MG63 (cell line): Measurements from ENCODE around the gene YWHAG. TPM values are rescaled to one million over a fixed set of nuclear protein-coding genes. Genes with fewer than 3 reads are reported as not detected.
"Not testable (repeated sequence)": the region's sequence is repeated elsewhere in the genome, so short reads cannot be mapped to it uniquely, and the experiment has no call there.

ENCODE experiments used
- DNase-seq: peaks from one replicate; pipeline ENCODE4 v3.0.0-alpha.2; 2020
- H3K27me3 ChIP-seq: fragments of 250-450 bp; sonication (Bioruptor Pico); 2 replicates; pipeline ENCODE4 v1.5.1; 2020; ENCODE audit warnings: mild to moderate bottlenecking, moderate library complexity
- H3K36me3 ChIP-seq: fragments of 250-450 bp; sonication (Bioruptor Pico); 2 replicates; pipeline ENCODE4 v1.5.1; 2020; ENCODE audit warnings: mild to moderate bottlenecking, moderate library complexity
- H3K4me3 ChIP-seq: fragments of 250-450 bp; sonication (Bioruptor Pico); 2 replicates; pipeline ENCODE4 v1.5.1; 2020; ENCODE audit warnings: mild to moderate bottlenecking, moderate library complexity
- H3K9me3 ChIP-seq: fragments of 250-450 bp; sonication (Bioruptor Pico); 2 replicates; pipeline ENCODE4 v1.5.1; 2020; ENCODE audit warnings: mild to moderate bottlenecking, moderate library complexity
- total RNA-seq: library from RNA; depleted of rRNA; stranded (reverse); fragments of >200 nt; shearing (Covaris generic); gene quantifications from 2 replicates; pipeline ENCODE4 v1.2.3, GENCODE V29; 2014; ENCODE audit warnings: low replicate concordance; rRNA removed

YWHAG gene
- 74.2 and 95.2 TPM in 2 replicates for total RNA-seq

DNA sequence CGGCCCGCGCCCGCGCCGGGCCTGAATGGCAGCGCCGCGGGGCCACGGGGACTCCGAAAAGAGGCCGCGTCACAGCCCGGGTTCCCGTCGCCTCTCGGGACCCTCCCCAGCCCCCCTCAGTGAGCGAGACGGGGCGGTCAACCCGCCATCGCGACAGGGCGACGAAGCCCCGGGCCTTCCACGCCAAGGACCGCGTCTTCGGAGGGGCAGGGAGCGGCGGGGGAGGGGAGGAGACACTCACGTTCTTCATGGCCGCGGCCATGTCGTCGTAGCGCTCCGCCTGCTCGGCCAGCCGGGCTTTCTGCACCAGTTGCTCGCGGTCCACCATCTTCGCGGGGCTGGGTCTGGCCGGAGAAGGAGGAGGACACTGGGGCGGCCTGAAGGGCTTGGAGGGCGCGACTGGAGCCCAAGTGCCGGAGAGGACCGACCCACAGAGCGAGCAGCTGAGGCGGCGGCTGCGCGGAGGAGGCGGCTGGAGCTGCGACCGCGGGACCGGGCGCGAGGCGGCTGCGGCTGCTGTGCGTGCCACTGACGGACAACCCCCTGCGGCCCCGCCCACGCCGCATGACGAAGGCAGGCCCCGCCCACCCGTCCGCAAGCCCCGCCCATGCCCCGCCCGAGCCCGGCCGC, at the start of gene YWHAG:
TSS of gene YWHAG (minus strand) at position 511 of the 630 bp plus-strand sequence. CDS start at position 328, 183 bp downstream.
- H3K27me3 ChIP-seq, result no peaks in the 10 kb centered on the region
- no peaks in the 10 kb centered on the region for H3K9me3 ChIP-seq
- H3K36me3 ChIP-seq, result peaks cover 39% of the 10 kb centered on the region
- DNase-seq, result peak; percentile 80
- H3K4me3 ChIP-seq, result peak within 1 kb of the TSS; percentile 96

DNA sequence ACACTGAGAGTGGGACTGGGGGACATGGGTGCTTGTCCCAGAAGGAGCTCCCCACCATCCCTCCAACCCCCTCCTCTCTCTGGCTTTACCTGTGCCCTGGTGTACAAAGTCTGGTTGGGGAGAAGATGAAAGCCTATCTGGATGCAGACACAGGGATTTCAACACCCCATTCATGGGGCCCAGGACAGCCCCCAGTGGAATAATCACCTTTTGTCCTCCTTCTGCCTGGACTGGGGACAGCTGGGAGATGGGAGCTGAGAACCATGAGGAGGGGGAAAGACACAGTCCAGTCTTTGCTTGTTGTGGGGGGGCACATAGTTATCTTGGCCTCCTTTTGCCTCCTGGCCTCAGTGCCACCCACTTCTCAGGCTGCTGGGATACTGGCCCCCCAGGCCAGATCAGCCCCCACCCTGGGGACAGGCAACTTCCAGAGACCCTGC, 49.4 kb upstream of the YWHAG start:
- no peak overlapping the region for H3K4me3 ChIP-seq
- H3K27me3 ChIP-seq, result no peaks in the 10 kb centered on the region
- no peaks in the 10 kb centered on the region for H3K36me3 ChIP-seq
- no peak for DNase-seq
- no peaks in the 10 kb centered on the region for H3K9me3 ChIP-seq

DNA sequence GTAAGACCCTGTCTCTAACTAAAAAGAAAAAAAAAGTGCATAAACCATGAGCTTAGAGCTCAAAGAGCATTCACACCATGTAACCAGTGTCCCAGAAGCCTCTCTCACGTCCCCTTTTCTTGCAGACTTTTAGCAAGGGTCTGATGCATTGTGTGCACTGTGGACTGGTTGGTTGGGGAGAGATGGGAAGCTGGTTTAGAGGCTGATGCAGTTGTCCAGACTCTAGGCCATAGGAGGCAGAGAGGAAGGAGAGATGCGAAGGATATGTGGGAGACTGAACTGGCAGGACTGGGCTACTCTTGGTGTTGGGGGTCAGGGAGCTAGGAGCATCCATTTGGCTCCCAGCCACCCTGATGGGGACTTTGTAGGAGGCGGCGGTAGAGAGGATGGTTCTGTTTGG, 48.9 kb upstream of the YWHAG start:
- Histone ChIP-seq H3K9me3 (no peaks in the 10 kb centered on the region), H3K27me3 (no peaks in the 10 kb centered on the region), H3K36me3 (no peaks in the 10 kb centered on the region), H3K4me3 (no peak overlapping the region)
- no peak for DNase-seq

DNA sequence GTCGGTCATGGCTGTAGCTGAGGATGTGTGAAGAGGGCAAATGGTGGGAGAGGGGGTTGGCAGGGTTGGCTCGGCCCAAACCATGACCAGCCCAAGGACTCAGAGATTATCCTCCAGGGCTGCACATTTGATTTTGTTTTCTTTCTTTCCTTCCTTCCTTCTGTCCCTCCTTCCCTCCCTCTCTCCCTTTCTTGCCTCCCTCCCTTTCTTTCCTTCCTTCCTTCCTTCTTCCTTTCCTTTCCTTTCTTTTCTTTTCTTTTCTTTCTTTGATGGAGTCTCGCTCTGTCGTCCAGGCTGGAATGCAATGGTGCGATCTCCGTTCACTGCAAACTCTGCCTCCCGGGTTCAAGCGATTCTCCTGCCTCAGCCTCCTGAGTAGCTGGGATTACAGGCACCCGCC, 46.9 kb upstream of the YWHAG start:
- no peaks in the 10 kb centered on the region for H3K27me3 ChIP-seq
- H3K4me3 ChIP-seq, result no peak overlapping the region
- H3K9me3 ChIP-seq, result no peaks in the 10 kb centered on the region
- no peak for DNase-seq
- no peaks in the 10 kb centered on the region for H3K36me3 ChIP-seq

DNA sequence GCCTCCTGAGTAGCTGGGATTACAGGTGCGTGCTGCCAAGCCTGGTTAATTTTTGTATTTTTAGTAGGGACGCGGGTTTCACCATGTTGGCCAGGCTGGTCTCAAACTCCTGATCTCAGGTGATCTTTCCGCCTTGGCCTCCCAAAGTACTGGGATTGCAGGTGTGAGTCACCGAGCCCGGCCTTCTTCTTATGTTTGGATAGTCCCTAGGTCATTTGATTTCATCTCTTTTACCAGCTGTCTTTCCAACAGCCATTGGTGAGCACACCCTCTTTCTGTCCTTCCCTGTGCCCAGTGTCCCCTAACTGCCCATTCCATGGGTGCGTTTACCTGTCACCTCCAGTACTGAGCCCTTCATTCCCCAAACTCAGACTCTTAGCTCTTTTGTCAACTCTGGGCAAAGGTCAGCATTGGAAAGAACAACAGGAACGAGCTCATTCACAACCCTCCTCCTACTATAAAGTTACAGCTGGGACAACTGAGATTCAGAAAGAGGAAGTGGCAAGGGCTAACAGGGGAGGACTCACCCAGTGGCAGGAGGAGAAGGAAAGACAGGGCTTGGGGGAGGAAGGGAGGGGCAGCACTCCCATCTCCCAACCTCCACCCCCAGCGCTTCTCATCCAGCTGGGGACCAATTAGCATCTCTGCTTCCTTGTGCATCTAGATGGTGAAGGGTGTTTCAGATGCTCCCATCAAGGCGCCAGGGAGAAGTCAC, 45.1 kb upstream of the YWHAG start:
- no peaks in the 10 kb centered on the region for H3K27me3 ChIP-seq
- no peaks in the 10 kb centered on the region for H3K36me3 ChIP-seq
- H3K4me3 ChIP-seq, result no peak overlapping the region
- H3K9me3 ChIP-seq, result no peaks in the 10 kb centered on the region
- no peak for DNase-seq

DNA sequence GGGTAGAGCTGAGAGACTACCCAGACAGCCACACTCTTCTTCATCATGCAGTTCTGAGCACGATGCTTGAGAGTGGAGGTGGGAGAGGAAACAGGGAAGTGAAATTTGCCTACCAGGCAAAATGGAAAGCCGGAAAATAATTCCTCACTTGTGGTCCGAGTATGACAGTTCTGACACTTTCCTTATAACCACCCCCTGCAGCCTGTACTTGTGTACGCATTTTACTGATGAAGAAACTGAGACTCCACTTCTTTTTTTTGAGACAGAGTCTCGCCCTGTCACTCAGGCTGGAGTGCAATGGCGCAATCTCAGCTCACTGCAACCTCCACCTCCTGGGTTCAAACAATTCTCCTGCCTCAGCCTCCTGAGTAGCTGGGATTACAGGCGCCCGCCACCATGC, 44.3 kb upstream of the YWHAG start:
- H3K27me3 ChIP-seq, H3K9me3 ChIP-seq, H3K4me3 ChIP-seq, H3K36me3 ChIP-seq, DNase-seq: not testable (repeated sequence)

DNA sequence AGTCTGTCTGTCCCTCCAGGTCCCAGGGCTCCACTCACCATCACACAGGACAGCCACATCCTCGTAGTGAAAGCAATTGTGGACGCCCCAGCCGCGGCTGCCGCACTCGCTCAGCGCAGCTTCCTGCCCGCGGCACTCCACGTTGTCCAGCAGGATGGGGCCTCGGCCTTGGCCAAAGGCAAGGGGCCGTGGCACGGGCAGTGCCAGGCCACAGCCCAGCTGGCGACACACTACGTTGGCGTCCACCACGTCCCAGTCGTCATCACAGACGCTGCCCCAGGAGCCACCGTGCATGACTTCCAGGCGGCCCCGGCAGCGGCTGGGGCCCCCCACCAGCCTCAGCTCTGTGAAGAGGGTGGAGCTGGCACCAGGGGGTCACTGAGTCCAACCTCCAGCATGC, 41.5 kb upstream of the YWHAG start:
- no peak for DNase-seq
- Histone ChIP-seq H3K36me3 (no peaks in the 10 kb centered on the region), H3K4me3 (no peak overlapping the region), H3K27me3 (no peaks in the 10 kb centered on the region), H3K9me3 (no peaks in the 10 kb centered on the region)

DNA sequence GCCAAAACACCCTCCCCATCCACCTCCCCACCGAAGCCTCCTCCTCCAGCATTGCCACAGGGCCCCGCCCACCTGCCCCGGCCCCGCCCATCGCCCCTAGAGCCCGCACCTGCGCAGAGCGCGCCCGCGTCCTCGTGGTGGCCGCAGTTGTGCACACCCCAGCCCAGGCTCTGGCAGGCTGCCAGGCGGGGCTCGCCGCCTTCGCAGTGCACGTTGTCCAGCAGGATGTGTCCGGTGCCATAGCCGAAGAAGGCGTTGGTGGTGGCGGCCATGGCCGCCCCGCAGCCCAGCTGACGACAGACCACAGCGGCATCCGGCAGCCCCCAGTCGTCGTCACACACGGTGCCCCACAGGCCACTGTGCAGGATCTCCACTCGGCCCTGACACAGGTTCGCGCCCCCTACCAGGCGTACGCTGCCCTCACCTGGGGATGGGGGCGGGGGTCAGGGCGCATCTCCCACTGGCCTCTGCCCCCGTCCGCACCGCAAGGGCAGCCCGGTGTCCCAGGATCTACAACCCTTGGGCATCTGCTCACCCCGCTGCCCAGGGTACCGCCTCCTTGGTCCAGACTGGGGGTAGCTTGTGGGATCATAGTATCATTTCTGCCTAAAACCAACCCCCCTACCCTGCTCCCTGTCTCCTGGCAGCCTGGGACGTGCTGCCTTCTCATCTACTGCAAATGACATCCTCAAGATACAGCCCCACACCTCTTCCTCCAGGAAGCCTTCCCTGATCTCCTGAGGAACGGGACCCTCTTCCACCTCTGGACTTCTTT, 38.8 kb upstream of the YWHAG start:
- H3K27me3 ChIP-seq, result no peaks in the 10 kb centered on the region
- peak; percentile 63 for DNase-seq
- H3K4me3 ChIP-seq, result peak overlapping the region; percentile 38
- H3K9me3 ChIP-seq, result no peaks in the 10 kb centered on the region
- no peaks in the 10 kb centered on the region for H3K36me3 ChIP-seq

DNA sequence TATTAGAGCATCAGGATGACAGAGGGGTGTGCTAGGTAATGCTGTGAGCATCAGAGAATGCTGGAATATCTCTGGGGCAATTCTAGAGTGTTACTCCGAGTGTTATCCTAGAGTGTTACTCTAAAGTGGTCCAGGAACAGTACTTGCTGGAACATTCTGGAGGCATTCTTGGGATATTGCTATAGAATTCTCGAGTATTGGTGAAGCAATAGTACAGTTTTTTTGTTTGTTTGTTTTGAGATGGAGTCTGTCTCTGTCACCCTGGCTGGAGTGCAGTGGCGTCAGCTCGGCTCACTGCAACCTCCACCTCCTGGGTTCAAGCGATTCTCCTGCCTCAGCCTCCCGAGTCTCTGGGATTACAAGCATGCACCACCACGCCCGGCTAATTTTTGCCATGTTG, 38.1 kb upstream of the YWHAG start:
- peak overlapping the region; percentile 38; the same call in 1 of the 2 replicates for H3K4me3 ChIP-seq
- no peaks in the 10 kb centered on the region for H3K27me3 ChIP-seq
- DNase-seq, result no peak
- no peaks in the 10 kb centered on the region for H3K36me3 ChIP-seq
- H3K9me3 ChIP-seq, result no peaks in the 10 kb centered on the region

DNA sequence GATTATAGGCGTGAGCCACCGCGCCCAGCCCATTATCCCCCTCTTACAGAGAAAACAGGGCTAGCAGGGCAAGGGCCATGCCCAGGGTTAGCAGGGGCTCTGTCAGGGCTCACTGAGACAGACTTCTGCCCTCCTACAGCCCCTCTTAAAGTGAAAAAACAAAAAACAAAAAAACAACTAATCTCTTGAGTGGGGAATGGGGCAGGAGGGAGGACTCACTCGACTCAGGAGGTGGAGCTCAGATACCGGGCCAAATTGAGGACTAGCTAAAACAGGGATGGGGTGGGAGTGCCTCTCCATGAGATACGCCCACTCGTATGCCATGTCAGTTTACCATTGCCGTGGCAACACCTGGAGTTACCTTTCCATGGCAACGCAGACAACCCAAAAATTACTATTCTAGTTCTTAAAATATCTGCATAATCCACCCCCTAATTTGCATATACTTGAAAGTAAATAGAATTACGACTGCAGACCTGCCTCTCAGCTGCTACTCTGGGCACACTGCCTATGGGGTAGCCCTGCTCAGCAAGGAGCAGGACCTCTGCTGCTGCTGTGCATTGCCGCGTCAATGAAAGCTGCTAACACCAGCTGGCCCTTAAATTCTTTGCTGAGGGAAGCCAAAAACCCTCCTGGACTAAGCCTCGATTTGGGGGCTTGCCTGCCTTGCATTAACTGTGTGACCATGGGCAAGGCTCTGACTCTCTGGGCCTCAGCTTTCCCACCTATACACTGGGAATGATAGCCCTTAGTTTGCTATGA, 37.4 kb upstream of the YWHAG start:
- DNase-seq, result no peak
- Histone ChIP-seq H3K4me3 (no peak overlapping the region), H3K27me3 (no peaks in the 10 kb centered on the region), H3K36me3 (no peaks in the 10 kb centered on the region), H3K9me3 (no peaks in the 10 kb centered on the region)

DNA sequence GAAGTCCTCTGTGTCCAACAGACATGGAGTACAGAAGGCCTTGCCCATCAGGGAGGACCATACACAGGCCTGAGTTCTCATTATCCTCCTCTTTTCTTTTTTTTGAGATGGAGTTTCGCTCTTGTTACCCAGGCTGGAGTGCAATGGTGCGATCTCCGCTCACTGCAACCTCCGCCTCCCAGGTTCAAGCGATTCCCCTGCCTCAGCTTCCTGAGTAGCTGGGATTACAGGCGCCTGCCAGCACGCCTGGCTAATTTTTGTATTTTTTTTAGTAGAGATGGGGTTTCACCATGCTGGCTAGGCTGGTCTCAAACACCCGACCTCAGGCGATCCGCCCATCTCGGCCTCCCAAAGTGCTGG, 36.8 kb upstream of the YWHAG start:
- not testable (repeated sequence) for H3K27me3 ChIP-seq, DNase-seq, H3K36me3 ChIP-seq, H3K4me3 ChIP-seq, H3K9me3 ChIP-seq

DNA sequence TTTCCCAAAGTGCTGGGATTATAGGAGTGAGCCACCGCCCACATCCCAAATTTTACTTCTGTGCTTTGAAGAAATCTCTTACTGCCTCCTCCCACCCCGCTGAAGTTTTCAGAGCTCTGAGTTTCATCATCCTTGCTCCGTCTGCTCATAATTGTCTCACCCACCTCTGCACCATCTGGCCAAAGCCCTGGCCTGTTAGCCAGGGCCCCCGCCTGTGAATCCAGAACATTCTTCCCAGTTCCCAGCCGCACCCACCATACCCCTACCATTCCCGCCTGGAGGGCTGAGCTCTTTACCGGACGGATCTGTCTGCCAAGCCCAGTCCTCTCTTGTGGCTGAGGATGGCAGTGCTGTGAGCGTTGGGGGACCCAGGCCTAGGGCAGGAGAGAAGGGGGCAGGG, 36.2 kb upstream of the YWHAG start:
- Histone ChIP-seq H3K27me3 (no peaks in the 10 kb centered on the region), H3K36me3 (no peaks in the 10 kb centered on the region), H3K9me3 (no peaks in the 10 kb centered on the region), H3K4me3 (no peak overlapping the region)
- no peak for DNase-seq

DNA sequence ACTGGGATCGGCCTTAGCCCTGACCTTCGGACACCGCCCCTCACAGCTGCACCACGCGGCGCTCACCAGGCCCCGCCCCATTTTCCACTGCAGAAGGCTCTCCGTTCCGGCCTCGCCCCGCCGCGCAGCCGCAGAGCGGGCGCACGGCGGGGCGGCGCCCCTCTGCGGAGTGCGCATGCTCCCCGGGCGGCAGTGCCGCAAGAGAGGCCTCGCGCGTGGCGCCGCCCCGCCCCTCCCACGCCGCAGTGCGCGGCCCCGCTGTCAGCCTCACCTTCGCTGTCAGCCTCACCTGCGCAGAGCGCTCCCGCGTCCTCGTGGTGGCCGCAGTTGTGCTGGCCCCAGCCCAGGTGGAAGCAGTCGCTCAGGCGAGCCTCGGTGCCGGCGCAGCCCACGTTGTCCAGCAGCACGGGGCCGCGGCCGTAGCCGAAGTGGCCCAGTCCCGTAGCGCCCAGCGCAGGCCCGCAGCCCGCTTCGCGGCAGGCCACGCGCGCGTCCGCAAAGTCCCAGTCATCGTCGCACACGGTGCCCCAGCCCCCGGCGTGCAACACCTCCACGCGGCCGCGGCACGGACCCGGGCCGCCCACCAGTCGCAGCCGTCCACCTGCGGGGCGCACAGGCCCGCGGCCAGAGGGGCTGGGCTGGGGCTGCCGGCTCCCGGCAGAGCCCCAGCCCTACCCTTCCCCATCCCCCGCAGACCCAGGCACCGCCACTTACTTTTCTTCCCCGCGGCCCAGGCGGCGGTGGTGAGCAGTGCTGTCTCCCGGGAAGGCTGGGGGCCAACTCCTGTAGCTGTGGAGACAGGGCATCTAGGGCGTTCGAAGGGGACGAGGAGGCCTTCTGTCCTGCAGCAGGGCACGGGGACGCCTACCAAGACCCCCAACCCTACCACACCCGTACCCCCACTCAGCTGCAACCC, 34.6 kb upstream of the YWHAG start:
- no peaks in the 10 kb centered on the region for H3K36me3 ChIP-seq
- peak overlapping the region; percentile 57 for H3K4me3 ChIP-seq
- DNase-seq, result peak; percentile 94
- no peaks in the 10 kb centered on the region for H3K9me3 ChIP-seq
- H3K27me3 ChIP-seq, result no peaks in the 10 kb centered on the region

DNA sequence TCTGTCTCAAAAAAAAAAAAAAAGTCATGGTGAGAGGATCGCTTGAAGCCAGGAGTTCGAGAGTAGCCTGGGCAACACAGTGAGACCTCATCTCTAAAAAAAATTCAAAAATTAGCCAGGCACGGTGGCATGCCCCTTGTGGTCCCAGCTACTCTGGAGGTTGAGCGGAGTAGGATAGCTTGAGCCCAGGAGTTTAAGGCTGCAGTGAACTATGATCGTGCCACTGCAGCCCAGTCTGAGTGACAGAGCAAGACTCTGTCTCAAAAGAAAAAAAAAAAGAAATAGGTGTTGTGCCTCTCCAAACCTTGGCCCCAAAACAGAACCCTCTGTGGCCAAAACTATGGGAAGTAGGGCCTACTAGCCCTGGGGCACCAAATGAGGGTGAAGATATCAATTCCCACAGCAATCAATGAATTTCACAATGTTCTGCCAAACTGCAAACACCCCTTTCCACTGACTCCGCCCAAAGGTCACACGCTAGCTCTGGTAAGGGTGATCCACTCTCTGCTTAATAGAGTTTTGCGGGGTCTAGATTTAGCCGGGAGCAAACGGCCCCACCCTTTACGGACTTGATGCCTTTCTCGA, 33.8 kb upstream of the YWHAG start:
- no peaks in the 10 kb centered on the region for H3K9me3 ChIP-seq
- H3K36me3 ChIP-seq, result no peaks in the 10 kb centered on the region
- DNase-seq, result no peak
- no peaks in the 10 kb centered on the region for H3K27me3 ChIP-seq
- H3K4me3 ChIP-seq, result peak overlapping the region; percentile 57

DNA sequence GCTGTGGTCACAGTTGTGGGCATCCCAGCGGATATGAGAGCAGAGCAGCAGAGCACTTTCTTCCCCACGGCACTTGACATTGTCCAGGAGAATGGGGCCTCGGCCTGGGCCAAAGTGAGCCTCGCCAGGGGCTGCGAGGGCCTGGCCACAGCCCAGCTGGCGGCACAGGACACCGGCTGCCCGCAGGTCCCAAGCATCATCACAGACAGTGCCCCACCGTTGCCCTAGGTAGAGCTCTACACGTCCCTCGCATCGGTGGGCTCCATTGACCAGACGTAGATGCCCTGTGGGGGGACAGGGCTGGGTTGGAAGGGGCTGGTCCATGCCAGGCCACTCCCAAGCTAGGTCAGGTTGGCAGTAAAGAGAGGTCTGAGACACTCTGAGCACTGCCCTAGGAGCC, 31.3 kb upstream of the YWHAG start:
- no peak overlapping the region for H3K4me3 ChIP-seq
- no peaks in the 10 kb centered on the region for H3K36me3 ChIP-seq
- no peaks in the 10 kb centered on the region for H3K27me3 ChIP-seq
- no peak for DNase-seq
- H3K9me3 ChIP-seq, result no peaks in the 10 kb centered on the region

DNA sequence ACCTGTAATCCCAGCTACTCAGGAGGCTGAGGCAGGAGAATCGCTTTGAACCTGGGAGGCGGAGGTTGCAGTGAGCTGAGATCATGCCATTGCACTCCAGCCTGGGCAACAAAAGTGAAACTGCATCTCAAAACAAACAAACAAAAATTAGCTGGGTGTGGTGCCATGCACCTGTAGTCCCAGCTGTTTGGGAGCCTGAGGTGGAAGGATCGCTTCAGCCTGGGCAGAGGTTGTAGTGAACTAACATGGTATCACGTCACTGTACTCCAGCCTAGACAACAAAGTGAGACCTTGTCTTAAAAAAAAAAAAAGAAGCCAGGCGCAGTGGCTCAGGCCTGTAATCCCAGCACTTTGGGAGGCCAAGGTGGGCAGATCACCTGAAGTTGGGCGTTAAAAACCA, 29.0 kb upstream of the YWHAG start:
- H3K9me3 ChIP-seq, DNase-seq, H3K36me3 ChIP-seq: not testable (repeated sequence)

More for the DNA sequence above, 29.0 kb upstream of the YWHAG start:
- H3K4me3 ChIP-seq, H3K27me3 ChIP-seq: not testable (repeated sequence)
